Fibroblast of skin of scalp (primary cell): Measurements from ENCODE around the gene KANK3. TPM values are rescaled to one million over a fixed set of nuclear protein-coding genes. Genes with fewer than 3 reads are reported as not detected.
A peak's percentile ranks its signal among the peaks of the same experiment; 100 is the strongest.
"Not testable (repeated sequence)": the region's sequence is repeated elsewhere in the genome, so short reads cannot be mapped to it uniquely, and the experiment has no call there.

Experiments used
- DNase-seq: peaks from one replicate; pipeline ENCODE4 v3.0.0-alpha.2; 2013
- polyA plus RNA-seq, 2 experiments: library from polyadenylated mRNA; unstranded; fragments of 120-200 nt; gene quantifications; one replicate each; pipeline ENCODE4 v1.2.1, GENCODE V29; 2013; ENCODE audit not compliant: insufficient read length in 2 of 2

KANK3 gene
- 0.20 TPM for polyA plus RNA-seq (2013, experiment 1 of 2; ENCODE audit: insufficient read length)
- polyA plus RNA-seq (2013, experiment 2 of 2; ENCODE audit: insufficient read length), result 0.49 TPM

DNA sequence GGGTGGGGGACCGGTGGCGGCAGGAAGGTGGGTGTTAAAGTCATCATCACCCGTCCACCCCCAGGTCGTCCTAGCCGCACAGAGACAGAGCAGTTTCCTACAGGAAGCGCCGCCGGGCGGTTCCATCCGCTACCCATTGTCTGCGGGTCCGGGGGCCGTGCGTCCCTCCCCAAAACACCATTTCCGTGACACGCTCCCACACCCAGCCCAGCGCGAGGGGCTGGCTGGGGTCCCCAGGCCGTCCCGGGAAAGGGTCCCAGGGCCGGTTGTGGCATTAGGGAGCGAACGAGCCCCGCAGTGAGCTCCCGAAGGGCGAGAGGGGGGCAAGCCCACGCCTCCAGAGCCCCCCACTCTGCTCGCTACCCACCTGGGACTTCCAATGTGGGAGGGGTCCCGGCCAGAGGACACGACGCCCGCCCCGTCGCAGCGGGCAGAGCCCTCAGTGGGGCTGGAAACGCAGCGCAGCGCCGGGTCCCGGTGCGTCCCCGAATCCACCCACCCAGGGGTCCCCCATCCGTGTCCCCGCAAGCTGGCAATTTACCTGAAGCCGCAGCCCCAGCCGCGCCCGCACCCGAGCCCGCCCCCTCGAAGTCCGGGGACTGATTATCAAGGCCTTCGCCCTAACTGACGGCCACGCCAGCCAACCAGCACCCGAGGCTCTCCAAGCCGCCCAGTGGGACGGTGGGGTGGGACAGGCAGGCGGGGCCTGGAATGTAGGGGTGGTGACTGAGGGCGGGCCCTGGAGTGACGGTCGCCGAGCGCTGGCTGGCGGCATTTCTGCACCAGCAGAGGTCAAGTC is at the start of gene KANK3:
Gene KANK3 (minus strand): TSS at position 579 of the 799 bp plus-strand sequence. CDS start 5,434 bp downstream, outside the sequence.
- peak; percentile 95 for DNase-seq

DNA sequence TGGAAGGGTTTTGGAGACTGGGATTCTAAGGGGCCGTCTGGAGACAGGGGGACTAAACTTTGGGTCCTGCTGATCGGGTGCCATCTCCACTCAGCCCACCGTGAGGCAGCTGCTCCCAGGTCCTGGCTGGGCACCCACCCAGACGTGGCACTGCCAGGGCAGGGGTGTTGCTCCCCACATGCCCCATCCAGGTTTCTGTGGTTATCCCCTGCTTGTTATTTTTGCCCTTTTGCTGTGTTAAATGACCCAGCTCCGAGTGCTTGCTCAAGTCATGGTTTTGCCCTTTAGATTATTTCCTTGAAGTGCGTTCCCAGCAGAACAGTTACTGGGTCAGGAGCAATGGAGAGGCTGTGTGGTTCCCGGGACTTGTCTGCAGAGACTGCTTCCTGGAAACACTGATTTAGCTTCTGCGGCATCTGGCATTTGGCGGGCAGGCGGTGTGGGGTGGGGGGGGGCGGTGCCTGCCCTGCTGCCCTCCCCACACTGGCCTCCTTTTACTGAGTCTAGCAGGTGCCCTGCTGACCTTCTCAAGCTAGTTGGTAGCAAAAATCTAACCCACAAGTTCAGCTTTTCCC is 49.0 kb upstream of the KANK3 start:
- DNase-seq, result no peak

DNA sequence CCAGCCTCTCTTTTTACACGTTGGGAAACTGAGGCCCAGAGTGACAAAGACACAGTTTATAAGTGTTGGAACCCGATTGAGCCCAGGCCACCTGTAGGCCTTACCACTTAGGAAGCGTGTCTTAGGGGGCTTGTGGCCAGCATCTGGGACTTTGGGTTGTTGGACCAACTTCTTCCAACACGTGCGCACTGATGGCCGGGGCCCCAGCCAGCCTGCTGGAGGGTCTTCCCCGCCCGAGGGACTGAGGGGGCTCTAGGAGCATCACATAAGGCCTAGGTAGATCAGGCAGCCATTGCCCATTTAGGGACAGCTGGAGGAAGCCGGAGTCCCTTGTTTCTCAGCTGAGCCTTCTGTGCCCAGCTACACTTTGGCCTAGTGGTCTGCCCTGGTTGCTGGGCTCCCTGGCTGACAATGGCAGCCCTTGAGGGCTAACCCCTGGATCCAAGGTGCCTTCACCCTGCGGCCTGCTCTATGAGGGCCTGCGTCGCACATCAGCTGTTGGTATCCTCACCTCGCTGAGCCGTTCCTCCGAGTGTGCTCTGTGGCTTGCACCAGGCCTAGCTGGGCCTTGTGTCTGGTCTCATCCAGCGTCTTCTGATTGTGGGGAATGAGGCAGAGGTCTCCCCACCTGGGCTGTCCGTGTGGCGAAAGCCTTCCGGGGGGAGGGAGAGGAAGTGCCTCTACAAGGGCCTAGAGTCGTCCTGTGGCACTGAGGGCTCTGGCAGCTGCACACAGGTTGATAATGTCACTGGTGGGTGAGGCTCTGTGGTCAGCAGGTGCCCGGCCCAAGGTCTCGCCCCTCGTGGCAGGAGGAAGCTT is 48.3 kb upstream of the KANK3 start:
- DNase-seq, result no peak

DNA sequence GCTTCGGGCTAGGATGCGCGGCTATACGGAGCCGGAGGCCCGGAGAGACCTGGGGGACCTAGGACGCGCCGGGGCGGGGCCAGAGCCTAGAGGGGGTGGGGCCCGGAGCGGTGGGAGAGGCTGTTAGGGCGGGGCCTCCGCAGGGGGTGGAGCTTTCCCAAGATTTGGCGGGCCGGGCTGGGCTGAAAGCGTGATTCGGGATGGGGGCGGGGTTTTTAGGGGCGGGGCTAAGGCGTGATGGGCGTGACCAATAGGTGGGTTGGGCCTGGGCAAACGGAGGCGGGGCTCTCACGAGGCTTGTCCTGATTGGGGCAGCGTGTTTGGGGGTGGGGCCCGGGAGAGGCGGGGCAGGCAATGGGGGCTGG is 47.5 kb upstream of the KANK3 start:
- peak; percentile 94 for DNase-seq

GRCh38 chr19:8389891-8390616 is 47.0 kb upstream of the KANK3 start, which contains the start of gene RAB11B:
Gene RAB11B (plus strand): TSS chr19:8390360. CDS start chr19:8390417, 57 bp downstream.
- peak; percentile 100 for DNase-seq

GRCh38 chr19:8388612-8388958 is 45.5 kb upstream of the KANK3 start:
- DNase-seq, result no peak

GRCh38 chr19:8387688-8388611 is 44.9 kb upstream of the KANK3 start:
- no peak for DNase-seq

DNA sequence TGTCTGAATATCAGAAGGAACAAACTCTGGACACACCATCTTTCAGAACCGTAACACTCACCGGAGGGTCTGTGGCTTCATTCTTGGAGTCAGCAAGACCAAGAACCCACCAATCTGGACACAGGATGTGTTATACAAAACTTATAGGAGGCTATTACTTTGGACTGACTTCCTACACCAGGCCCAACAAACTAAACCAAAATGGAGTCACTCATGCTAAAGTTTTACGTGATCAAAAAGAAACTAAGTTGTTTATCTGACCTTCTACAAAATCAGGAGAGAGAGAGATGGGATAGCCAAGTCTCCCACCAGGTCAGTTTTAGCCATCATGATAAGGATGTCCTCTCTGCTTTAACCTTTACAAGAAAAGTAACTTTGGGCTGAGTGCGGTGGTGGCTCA is 43.9 kb upstream of the KANK3 start:
- DNase-seq, result no peak

GRCh38 chr19:8386419-8386818 is 43.4 kb upstream of the KANK3 start:
- not testable (repeated sequence) for DNase-seq

- not testable (repeated sequence) for DNase-seq
Measured at GRCh38 chr19:8385566-8385965, 42.5 kb upstream of the KANK3 start.

DNA sequence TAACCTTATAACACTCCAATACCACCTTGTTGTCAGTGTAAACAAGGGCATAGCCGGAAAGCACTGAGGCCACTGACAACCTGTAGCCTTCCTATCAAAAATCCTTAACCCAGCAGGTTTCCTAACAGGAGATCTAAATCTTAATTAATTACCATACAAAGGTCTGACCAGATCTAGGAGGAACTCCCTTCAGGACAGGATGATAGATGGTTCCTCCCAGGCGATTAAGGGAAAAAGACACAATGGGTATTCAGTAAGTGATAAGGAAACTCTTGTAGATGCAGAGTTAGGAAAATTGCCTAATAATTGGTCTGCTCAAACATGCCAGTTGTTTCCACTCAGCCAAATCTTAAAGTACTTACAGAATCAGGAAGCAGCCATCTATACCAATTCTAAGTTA is 42.0 kb upstream of the KANK3 start:
- DNase-seq, result not testable (repeated sequence)

- not testable (repeated sequence) for DNase-seq
Measured at GRCh38 chr19:8384569-8384968, 41.5 kb upstream of the KANK3 start.

- DNase-seq, result not testable (repeated sequence)
Measured at GRCh38 chr19:8379156-8379891, 36.3 kb upstream of the KANK3 start.

DNA sequence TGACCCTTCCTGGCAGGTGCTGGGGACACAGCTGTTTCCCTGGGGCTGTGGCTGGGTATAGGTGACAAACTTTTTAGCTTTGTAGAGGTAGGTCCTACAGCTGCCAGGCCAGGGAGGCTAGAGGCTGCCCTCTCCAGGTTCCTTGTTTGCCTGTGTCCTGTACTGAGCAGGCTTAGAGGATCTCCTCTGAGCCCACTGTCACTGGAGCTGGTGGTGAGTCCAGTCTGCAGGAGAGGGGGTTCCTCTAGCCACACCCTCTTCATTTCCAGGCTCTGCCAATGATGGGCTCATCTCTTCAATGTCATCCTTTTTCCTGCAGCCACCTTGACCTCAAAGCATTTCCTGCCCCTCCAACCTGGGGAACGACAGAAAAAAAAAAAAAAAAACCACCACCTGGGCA is 34.5 kb upstream of the KANK3 start:
- DNase-seq, result no peak

DNA sequence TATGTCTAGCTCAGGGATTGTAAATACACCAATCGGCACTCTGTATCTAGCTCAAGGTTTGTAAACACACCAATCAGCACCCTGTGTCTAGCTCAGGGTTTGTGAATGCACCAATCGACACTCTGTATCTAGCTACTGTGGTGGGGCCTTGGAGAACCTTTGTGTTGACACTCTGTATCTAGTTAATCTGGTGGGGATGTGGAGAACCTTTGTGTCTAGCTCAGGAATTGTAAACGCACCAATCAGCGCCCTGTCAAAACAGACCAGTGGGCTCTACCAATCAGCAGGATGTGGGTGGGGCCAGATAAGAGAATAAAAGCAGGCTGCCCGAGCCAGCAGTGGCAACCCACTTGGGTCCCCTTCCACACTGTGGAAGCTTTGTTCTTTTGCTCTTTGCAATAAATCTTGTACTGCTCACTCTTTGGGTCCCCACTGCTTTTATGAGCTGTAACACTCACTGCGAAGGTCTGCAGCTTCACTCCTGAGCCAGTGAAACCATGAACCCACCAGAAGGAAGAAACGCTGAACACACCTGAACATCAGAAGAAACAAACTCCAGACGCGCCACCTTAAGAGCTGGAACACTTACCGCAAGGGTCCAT is 33.4 kb upstream of the KANK3 start:
- DNase-seq, result not testable (repeated sequence)

DNA sequence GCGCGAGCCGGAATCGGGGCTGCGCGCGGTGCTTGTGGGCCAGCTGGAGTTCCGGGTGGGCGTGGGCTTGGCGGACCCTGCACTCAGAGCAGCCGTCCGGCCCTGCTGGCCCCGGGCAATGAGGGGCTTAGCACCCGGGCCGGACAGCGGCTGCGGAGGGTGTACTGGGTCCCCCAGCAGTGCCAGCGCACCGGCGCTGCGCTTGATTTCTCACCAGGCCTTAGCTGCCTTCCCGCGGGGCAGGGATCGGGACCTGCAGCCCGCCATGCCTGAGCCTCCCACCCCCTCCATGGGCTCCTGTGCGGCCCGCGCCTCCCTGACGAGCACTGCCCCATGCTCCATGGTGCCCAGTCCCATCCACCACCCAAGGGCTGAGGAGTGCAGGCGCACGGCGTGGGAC is 32.7 kb upstream of the KANK3 start:
- not testable (repeated sequence) for DNase-seq

DNA sequence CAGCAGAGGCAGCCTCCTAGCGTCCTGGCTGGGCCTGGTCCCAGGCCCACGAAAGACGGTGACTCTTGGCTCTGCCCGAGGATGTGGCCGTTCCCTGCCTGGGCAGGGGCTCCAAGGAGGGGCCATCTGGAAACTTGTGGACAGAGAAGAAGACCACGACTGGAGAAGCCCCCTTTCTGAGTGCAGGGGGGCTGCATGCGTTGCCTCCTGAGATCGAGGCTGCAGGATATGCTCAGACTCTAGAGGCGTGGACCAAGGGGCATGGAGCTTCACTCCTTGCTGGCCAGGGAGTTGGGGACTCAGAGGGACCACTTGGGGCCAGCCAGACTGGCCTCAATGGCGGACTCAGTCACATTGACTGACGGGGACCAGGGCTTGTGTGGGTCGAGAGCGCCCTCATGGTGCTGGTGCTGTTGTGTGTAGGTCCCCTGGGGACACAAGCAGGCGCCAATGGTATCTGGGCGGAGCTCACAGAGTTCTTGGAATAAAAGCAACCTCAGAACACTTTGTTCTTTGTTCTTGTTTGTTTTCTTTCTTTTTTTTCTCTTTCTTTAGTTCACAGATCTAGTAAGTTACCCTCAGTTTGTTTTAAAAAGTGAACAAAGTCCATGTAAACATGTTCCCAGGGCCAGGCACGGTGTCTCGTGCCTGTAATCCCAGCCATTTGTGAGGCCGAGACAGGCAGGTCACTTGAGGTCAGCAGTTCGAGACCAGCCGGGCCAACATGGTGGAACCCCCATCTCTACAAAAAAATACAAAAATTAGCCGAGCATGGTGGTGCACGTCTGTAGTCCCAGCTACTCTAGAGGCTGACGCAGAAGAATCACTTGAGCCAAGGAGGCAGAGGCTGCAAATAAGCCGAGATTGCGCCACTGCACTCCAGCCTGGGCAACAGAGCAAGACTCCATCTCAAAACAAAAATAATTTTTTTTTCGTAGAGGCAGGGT is 31.1 kb upstream of the KANK3 start:
- DNase-seq, result no peak

GRCh38 chr19:8371011-8371804 is 28.1 kb upstream of the KANK3 start:
- no peak for DNase-seq
